Smooth muscle cell (in vitro differentiated cells): ENCODE measurements around the gene SMAD7. TPM values are rescaled to one million over a fixed set of nuclear protein-coding genes. Genes with fewer than 3 reads are reported as not detected.

Experiments
- DNase-seq: peaks from one replicate; lab custom pipeline; 2025; ENCODE audit not compliant: unreplicated experiment; lab: John Stamatoyannopoulos, UW
- H2AFZ ChIP-seq: fragments of 200-600 bp; sonication (generic); 2 replicates; pipeline ENCODE4 v1.6.0; 2016; ENCODE audit warnings: antibody characterized with exemption, low read depth, mild to moderate bottlenecking
- H3F3A ChIP-seq: fragments of 200-600 bp; sonication (generic); 2 replicates; pipeline ENCODE4 v1.6.0; 2017; ENCODE audit warnings: antibody characterized with exemption, low read depth
- H3K27ac ChIP-seq: fragments of 200-600 bp; sonication (generic); 2 replicates; pipeline ENCODE4 v1.5.1; 2016; ENCODE audit warnings: low read depth, mild to moderate bottlenecking
- H3K27me3 ChIP-seq: fragments of 200-600 bp; sonication (generic); 2 replicates; pipeline ENCODE4 v1.6.1; 2016; ENCODE audit warnings: low read depth, mild to moderate bottlenecking
- H3K36me3 ChIP-seq: fragments of 200-600 bp; sonication (generic); 2 replicates; pipeline ENCODE4 v1.5.1; 2016; ENCODE audit warnings: low read depth
- H3K4me1 ChIP-seq: fragments of 200-600 bp; sonication (generic); 2 replicates; pipeline ENCODE4 v1.5.1; 2016; ENCODE audit warnings: low read depth
- H3K4me2 ChIP-seq: fragments of 200-600 bp; sonication (generic); 2 replicates; pipeline ENCODE4 v1.6.0; 2016; ENCODE audit warnings: mild to moderate bottlenecking
- H3K4me3 ChIP-seq: fragments of 200-600 bp; sonication (generic); 2 replicates; pipeline ENCODE4 v1.5.1; 2016; ENCODE audit warnings: mild to moderate bottlenecking
- H3K79me2 ChIP-seq: fragments of 200-600 bp; sonication (generic); 2 replicates; pipeline ENCODE4 v1.6.0; 2016; ENCODE audit warnings: low read depth, mild to moderate bottlenecking
- H3K9ac ChIP-seq: fragments of 200-600 bp; sonication (generic); 2 replicates; pipeline ENCODE4 v1.6.0; 2016; ENCODE audit warnings: low read depth
- H3K9me3 ChIP-seq: fragments of 200-600 bp; sonication (generic); replicated peaks from 2 replicates; pipeline ENCODE4 v1.5.1; 2016; ENCODE audit warnings: low read depth
- H4K20me1 ChIP-seq: fragments of 200-600 bp; sonication (generic); 2 replicates; pipeline ENCODE4 v1.6.0; 2016; ENCODE audit warnings: low read depth
- WGBS: methylation state at CpG from one replicate; pipeline ENCODE4 v1.1.7; 2016; ENCODE audit warnings: low lambda C conversion rate; 5-methylcytosine and 5-hydroxymethylcytosine counted together
- polyA plus RNA-seq: library from polyadenylated mRNA; unstranded; fragments of >200 nt; fragmentation: Nextera tagmentation; extraction: Ambion mirVana; gene quantifications from 2 replicates; pipeline ENCODE4 v1.2.1, GENCODE V29; 2016
- total RNA-seq: library from RNA; depleted of rRNA; stranded (reverse); fragments of >200 nt; gene quantifications from 2 replicates; pipeline ENCODE4 v1.2.3, GENCODE V29; 2014
- TF ChIP-seq, protein P1 (sequence below): fragments of 200-600 bp; sonication (generic); IDR thresholded peaks from 2 replicates; pipeline ENCODE4 v1.5.1; 2017; ENCODE audit warnings: borderline replicate concordance, mild to moderate bottlenecking, antibody characterized with exemption; ENCODE audit not compliant: insufficient read depth, poor library complexity, severe bottlenecking

Gene SMAD7
- total and polyA plus RNA-seq, 2 experiments from 2014 or later = 114 to 134 TPM

DNA sequence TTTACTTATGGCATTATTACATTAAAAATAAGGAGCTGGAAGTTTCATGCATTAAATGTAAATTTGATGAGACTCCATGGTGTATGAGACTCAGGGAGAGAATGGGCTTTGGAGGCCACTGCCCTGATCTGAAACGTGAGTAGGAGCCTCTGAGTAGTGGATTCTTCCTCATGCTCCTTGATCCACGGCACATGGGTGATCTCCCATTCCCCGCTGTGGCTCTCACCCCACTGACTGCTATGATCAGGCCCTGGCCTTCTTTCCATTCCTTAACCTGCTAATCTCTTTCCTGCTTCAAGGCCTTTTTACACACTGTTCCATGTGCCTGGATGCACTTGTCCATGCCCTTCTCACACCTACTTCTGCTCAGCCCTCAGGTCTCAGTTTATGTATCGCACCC is 68.4 kb downstream of the SMAD7 start:
- Histone ChIP-seq H3K4me1 (peaks cover 11% of the 10 kb centered on the region), H3K9me3 (no peaks in the 10 kb centered on the region), H3K27ac (peak overlapping the region; percentile 23), H2AFZ (no peak overlapping the region), H3K4me2 (no peak overlapping the region), H3K9ac (no peak overlapping the region), H3K36me3 (no peaks in the 10 kb centered on the region), H3K4me3 (no peak overlapping the region), H3K27me3 (no peaks in the 10 kb centered on the region), H3F3A (peaks cover 28% of the 10 kb centered on the region), H4K20me1 (no peaks in the 10 kb centered on the region), H3K79me2 (peaks cover 32% of the 10 kb centered on the region)
- TF ChIP-seq, protein P1, sequence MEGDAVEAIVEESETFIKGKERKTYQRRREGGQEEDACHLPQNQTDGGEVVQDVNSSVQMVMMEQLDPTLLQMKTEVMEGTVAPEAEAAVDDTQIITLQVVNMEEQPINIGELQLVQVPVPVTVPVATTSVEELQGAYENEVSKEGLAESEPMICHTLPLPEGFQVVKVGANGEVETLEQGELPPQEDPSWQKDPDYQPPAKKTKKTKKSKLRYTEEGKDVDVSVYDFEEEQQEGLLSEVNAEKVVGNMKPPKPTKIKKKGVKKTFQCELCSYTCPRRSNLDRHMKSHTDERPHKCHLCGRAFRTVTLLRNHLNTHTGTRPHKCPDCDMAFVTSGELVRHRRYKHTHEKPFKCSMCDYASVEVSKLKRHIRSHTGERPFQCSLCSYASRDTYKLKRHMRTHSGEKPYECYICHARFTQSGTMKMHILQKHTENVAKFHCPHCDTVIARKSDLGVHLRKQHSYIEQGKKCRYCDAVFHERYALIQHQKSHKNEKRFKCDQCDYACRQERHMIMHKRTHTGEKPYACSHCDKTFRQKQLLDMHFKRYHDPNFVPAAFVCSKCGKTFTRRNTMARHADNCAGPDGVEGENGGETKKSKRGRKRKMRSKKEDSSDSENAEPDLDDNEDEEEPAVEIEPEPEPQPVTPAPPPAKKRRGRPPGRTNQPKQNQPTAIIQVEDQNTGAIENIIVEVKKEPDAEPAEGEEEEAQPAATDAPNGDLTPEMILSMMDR = no peak
- 73% methylated on average over 4 of the region's 4 CpGs for WGBS
- no peak for DNase-seq

DNA sequence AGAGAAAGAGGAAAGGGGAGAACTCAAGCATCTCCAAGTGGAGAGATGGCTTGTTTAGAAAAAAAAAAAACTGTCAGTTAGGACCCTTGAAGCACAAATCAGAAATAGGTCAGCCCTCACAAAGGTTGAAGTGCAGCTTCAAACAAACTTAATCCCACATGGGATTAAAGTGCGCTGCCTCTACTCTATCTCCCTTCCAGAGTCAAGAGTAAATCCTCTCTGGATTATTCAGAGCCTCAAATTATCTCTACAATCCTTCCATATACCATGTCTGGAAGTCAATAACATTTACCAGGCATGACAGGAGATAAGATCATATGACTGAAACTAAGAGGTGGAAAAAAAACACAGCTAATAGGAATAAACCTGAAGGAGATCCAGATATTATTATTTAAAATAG is 69.8 kb downstream of the SMAD7 start:
- no peaks in the 10 kb centered on the region for H3K27me3 ChIP-seq
- 14% methylated on average over 1 of the region's 1 CpG for WGBS
- no peaks in the 10 kb centered on the region for H3K36me3 ChIP-seq
- peaks cover 11% of the 10 kb centered on the region for H3K4me1 ChIP-seq
- no peaks in the 10 kb centered on the region for H3K9me3 ChIP-seq
- TF ChIP-seq, protein P1 = no peak
- H3K79me2 ChIP-seq = peaks cover 40% of the 10 kb centered on the region
- H3K4me2 ChIP-seq = no peak overlapping the region
- peak overlapping the region; percentile 100 for H3K27ac ChIP-seq
- H3F3A ChIP-seq = peaks cover 28% of the 10 kb centered on the region
- no peak overlapping the region for H2AFZ ChIP-seq
- H4K20me1 ChIP-seq = no peaks in the 10 kb centered on the region
- H3K4me3 ChIP-seq = no peak overlapping the region
- no peak for DNase-seq
- H3K9ac ChIP-seq = no peak overlapping the region

DNA sequence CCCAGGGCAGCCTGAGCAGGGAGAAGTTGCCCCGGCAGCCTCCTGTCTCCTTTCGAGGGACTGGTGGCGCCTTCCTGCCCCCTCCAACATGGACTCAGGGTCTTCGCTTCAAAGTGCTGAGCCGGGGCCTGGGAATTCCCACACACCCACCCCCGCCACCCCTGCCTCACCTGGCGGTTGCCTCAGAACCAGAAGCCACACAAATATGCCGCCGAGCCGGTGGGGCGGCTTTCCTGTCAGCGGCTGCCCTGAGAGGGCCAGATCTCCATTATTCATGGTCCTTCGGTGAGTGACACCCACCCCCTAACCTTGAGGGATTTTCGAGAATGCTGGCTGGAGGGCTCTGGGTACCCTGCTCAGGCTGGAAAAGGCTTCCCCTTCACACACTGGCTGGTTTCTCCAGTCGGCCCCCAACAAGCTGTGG is 71.7 kb downstream of the SMAD7 start:
- Histone ChIP-seq H3K4me3 (no peak overlapping the region), H3K27ac (peak overlapping the region; percentile 100), H3K4me1 (peaks cover 11% of the 10 kb centered on the region), H3K4me2 (peak overlapping the region; percentile 48), H3F3A (peaks cover 35% of the 10 kb centered on the region), H3K9me3 (no peaks in the 10 kb centered on the region), H3K9ac (peak overlapping the region; percentile 56), H3K79me2 (peaks cover 49% of the 10 kb centered on the region), H4K20me1 (no peaks in the 10 kb centered on the region), H3K27me3 (no peaks in the 10 kb centered on the region), H3K36me3 (no peaks in the 10 kb centered on the region), H2AFZ (no peak overlapping the region)
- 55% methylated on average over 13 of the region's 15 CpGs for WGBS
- no peak for DNase-seq
- TF ChIP-seq, protein P1 = no peak

DNA sequence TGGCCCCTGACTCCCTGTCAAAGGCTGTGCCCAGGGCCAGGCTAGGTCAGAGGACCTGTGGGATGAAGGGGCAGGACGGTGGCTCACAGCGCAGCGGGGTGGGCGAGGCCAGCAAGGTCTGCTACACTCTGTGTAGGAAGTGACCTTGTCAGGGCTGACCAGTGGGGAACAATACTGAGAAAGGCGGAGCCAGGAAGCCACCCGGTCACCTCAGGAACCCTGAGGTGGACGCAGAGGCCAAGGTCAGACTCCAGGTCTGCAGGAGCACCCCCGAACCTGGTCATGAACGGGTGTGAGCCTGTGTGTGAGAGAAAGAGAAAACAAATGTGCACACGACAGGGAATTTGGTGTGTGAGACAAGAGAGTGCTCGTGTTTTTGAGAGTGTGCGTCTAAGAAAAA is 72.3 kb downstream of the SMAD7 start:
- Histone ChIP-seq H2AFZ (no peak overlapping the region), H3K4me2 (peak overlapping the region; percentile 48), H3K4me1 (peaks cover 11% of the 10 kb centered on the region), H3K27ac (peak overlapping the region; percentile 100), H4K20me1 (no peaks in the 10 kb centered on the region), H3K9me3 (no peaks in the 10 kb centered on the region), H3K27me3 (no peaks in the 10 kb centered on the region), H3F3A (peaks cover 40% of the 10 kb centered on the region), H3K4me3 (no peak overlapping the region), H3K9ac (peak overlapping the region; percentile 56), H3K36me3 (no peaks in the 10 kb centered on the region), H3K79me2 (peaks cover 50% of the 10 kb centered on the region)
- WGBS = 56% methylated on average over 12 of the region's 12 CpGs
- DNase-seq = no peak
- TF ChIP-seq, protein P1 = no peak
